Esophagus squamous epithelium (tissue), 5 donors: ENCODE data around the gene ENOX2. TPM values are rescaled to one million over a fixed set of nuclear protein-coding genes. Genes with fewer than 3 reads are reported as not detected.

Experiments used
- DNase-seq: peaks from one replicate; lab custom pipeline; 2025; lab: John Stamatoyannopoulos, UW
- H3K27ac ChIP-seq, 4 donors: fragments of 200-600 bp; sonication (generic); one replicate each; pipeline ENCODE4 v1.5.1; 2016 to 2019; ENCODE audit warnings: mild to moderate bottlenecking in 1 of 4
- H3K27me3 ChIP-seq, 4 donors: fragments of 200-600 bp; sonication (generic); 1 replicate in 3 of 4; 2 replicates in 1 of 4; pipeline versions ENCODE4 v1.5.1 to v1.6.0; 2017 to 2021; ENCODE audit warnings: antibody characterized with exemption in 1 of 4
- H3K36me3 ChIP-seq, 3 donors: fragments of 200-600 bp; sonication (generic); one replicate each; pipeline ENCODE4 v1.5.1; 2016 to 2019
- H3K4me1 ChIP-seq, 3 donors: fragments of 200-600 bp; sonication (generic); one replicate each; pipeline ENCODE4 v1.5.1; 2017 to 2019
- H3K4me3 ChIP-seq, 4 donors: fragments of 200-600 bp; sonication (generic); 1 replicate in 3 of 4; 2 replicates in 1 of 4; pipeline ENCODE4 v1.5.1; 2016 to 2019; ENCODE audit warnings: mild to moderate bottlenecking in 2 of 4, moderate library complexity in 1 of 4
- H3K9me3 ChIP-seq, 3 donors: fragments of 200-600 bp; sonication (generic); one replicate each; pipeline ENCODE4 v1.5.1; 2016 to 2019
- CTCF ChIP-seq, 6 experiments: fragments of 450-650 bp in 4 of 6; fragments of 200-600 bp in 2 of 6; sonication (generic) in 2 of 6; IDR thresholded peaks; one replicate each; pipeline ENCODE4 v1.5.1; 2016 to 2019; ENCODE audit warnings: antibody characterized with exemption in 6 of 6, mild to moderate bottlenecking in 4 of 6, moderate library complexity in 4 of 6
- POLR2A ChIP-seq, 4 donors: fragments of 450-650 bp; IDR thresholded peaks; one replicate each; pipeline ENCODE4 v1.6.1; 2017; ENCODE audit warnings: antibody characterized with exemption in 4 of 4, mild to moderate bottlenecking in 4 of 4, moderate library complexity in 3 of 4
- WGBS, 2 donors: methylation state at CpG; one replicate each; pipeline ENCODE4 v1.1.5; 2018; 5-methylcytosine and 5-hydroxymethylcytosine counted together
- intact Hi-C: fragments of 100-400 bp; cut with DNase I; formaldehyde crosslinking; loops from one replicate; pipeline ENCODE4 v1.15.0; 2022
- total RNA-seq, 4 donors: library from RNA; depleted of rRNA; stranded (reverse); fragments of >200 nt; gene quantifications; one replicate each; pipeline ENCODE4 v1.1.0, GENCODE V29; 2016
- donor health status: DM: yes; HTN: yes; CAD: no.

Gene ENOX2
- total RNA-seq, 4 donors from 2014 or later, result 5.4 to 13.7 (median 11.4) TPM

- Histone ChIP-seq H3K36me3 (peaks cover 0 to 29% (median 0%) of the 10 kb centered on the region in 3 donors), H3K4me3 (no peak overlapping the region), H3K9me3 (no peaks in the 10 kb centered on the region), H3K27ac (no peak overlapping the region), H3K4me1 (no peaks in the 10 kb centered on the region), H3K27me3 (no peaks in the 10 kb centered on the region)
- 76 to 80% methylated on average over 2 to 3 of the region's 3 CpGs for WGBS, 2 donors
- intact Hi-C loops, result no loop called here
- DNase-seq, result no peak
- no peak for TF ChIP-seq CTCF (IDR thresholded peaks at IDR 0.05)
- TF ChIP-seq POLR2A (IDR thresholded peaks at IDR 0.05), result no peak
Observed at GRCh38 chrX:130665263-130665662, 237.7 kb downstream of the ENOX2 start.

GRCh38 chrX:130658310-130658709, 244.7 kb downstream of the ENOX2 start:
- Histone ChIP-seq H3K27ac (no peak overlapping the region), H3K4me3 (no peak overlapping the region), H3K9me3 (no peaks in the 10 kb centered on the region), H3K27me3 (no peaks in the 10 kb centered on the region), H3K4me1 (no peaks in the 10 kb centered on the region), H3K36me3 (peaks cover 0 to 12% (median 0%) of the 10 kb centered on the region in 3 donors)
- TF ChIP-seq CTCF (IDR thresholded peaks at IDR 0.05) (no peak), POLR2A (IDR thresholded peaks at IDR 0.05) (no peak)
- intact Hi-C loops, result no loop called here
- no peak for DNase-seq

- Histone ChIP-seq H3K36me3 (peaks cover 0 to 12% (median 0%) of the 10 kb centered on the region in 3 donors), H3K4me3 (no peak overlapping the region), H3K4me1 (no peaks in the 10 kb centered on the region), H3K9me3 (no peaks in the 10 kb centered on the region), H3K27ac (no peak overlapping the region), H3K27me3 (no peaks in the 10 kb centered on the region)
- no peak for DNase-seq
- no peak for TF ChIP-seq CTCF (IDR thresholded peaks at IDR 0.05)
- TF ChIP-seq POLR2A (IDR thresholded peaks at IDR 0.05), result no peak
- 41 to 48% methylated on average over 4 of the region's 4 CpGs for WGBS, 2 donors
- intact Hi-C loops, result no loop called here
Observed at GRCh38 chrX:130654409-130654950, 248.5 kb downstream of the ENOX2 start.

- DNase-seq, result no peak
- 82 to 90% methylated on average over 6 of the region's 6 CpGs for WGBS, 2 donors
- no peak overlapping the region for H3K27ac ChIP-seq
- H3K36me3 ChIP-seq, result peaks cover 0 to 12% (median 0%) of the 10 kb centered on the region in 3 donors
- no peak overlapping the region for H3K4me3 ChIP-seq
- no peaks in the 10 kb centered on the region for H3K27me3 ChIP-seq
- no peaks in the 10 kb centered on the region for H3K4me1 ChIP-seq
- intact Hi-C loops, result no loop called here
- H3K9me3 ChIP-seq, result no peaks in the 10 kb centered on the region
- TF ChIP-seq POLR2A (IDR thresholded peaks at IDR 0.05), result no peak
- no peak for TF ChIP-seq CTCF (IDR thresholded peaks at IDR 0.05)
Observed at GRCh38 chrX:130652824-130653578, 250.0 kb downstream of the ENOX2 start.

- Histone ChIP-seq H3K36me3 (peaks cover 0 to 17% (median 0%) of the 10 kb centered on the region in 3 donors), H3K27me3 (no peaks in the 10 kb centered on the region), H3K27ac (no peak overlapping the region), H3K4me1 (no peaks in the 10 kb centered on the region), H3K9me3 (no peaks in the 10 kb centered on the region), H3K4me3 (no peak overlapping the region)
- no peak for DNase-seq
- TF ChIP-seq CTCF (IDR thresholded peaks at IDR 0.05), result no peak
- TF ChIP-seq POLR2A (IDR thresholded peaks at IDR 0.05), result no peak
- intact Hi-C loops, result no loop called here
Observed at GRCh38 chrX:130649738-130650137, 253.3 kb downstream of the ENOX2 start.
